ENCODE results near the gene B9D2. TPM values are rescaled to one million over a fixed set of nuclear protein-coding genes. Genes with fewer than 3 reads are reported as not detected.

B9D2 gene
- total RNA-seq, 6 experiments from 2014 or later: 1.7 to 4.4 (median 2.6) TPM

DNA sequence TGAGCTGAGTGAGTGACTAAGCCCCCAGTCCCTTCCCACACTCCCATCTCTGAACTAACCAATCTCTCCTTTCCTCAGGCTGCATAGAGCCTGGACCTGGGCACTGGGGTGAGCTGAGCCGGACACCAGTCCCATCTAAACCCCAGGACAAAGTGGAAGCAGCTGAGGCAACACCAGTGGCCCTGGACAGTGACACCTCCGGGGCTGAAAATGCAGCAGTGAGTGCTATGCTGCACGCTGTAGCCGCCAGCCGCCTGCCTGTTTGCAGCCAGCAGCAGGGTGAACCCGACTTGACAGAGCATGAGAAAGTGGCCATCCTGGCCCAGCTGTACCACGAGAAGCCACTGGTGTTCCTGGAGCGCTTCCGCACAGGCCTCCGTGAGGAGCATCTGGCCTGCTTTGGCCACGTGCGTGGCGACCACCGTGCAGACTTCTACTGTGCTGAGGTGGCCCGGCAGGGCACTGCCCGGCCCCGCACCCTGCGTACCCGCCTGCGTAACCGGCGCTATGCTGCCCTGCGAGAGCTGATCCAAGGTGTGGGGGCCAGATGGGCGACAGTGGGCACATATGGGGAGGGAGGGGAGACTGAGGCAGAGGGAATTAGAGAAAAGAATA lies 47.5 kb downstream of the B9D2 start:
- ATAC-seq (no peak), DNase-seq (peak in 1 of 3 donors; percentile 43)
- Histone ChIP-seq H3K4me3 (no peak overlapping the region), H3K27me3 (no peaks in the 10 kb centered on the region), H3K9me3 (no peaks in the 10 kb centered on the region), H3K36me3 (peaks cover 11 to 37% (median 23%) of the 10 kb centered on the region in 4 donors), H3K4me1 (peaks cover 0 to 7% (median under 1%) of the 10 kb centered on the region in 4 donors), H3K27ac (no peak overlapping the region)
- WGBS (ENCODE audit: insufficient coverage, low coverage, low lambda C conversion rate, missing lambda C conversion rate): 91% methylated on average over 13 of the region's 24 CpGs
- intact Hi-C loops (cut with DNase I): no loop called here
- no peak for TF ChIP-seq POLR2A (IDR thresholded peaks at IDR 0.05)
- TF ChIP-seq, protein P1, sequence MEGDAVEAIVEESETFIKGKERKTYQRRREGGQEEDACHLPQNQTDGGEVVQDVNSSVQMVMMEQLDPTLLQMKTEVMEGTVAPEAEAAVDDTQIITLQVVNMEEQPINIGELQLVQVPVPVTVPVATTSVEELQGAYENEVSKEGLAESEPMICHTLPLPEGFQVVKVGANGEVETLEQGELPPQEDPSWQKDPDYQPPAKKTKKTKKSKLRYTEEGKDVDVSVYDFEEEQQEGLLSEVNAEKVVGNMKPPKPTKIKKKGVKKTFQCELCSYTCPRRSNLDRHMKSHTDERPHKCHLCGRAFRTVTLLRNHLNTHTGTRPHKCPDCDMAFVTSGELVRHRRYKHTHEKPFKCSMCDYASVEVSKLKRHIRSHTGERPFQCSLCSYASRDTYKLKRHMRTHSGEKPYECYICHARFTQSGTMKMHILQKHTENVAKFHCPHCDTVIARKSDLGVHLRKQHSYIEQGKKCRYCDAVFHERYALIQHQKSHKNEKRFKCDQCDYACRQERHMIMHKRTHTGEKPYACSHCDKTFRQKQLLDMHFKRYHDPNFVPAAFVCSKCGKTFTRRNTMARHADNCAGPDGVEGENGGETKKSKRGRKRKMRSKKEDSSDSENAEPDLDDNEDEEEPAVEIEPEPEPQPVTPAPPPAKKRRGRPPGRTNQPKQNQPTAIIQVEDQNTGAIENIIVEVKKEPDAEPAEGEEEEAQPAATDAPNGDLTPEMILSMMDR (IDR thresholded peaks at IDR 0.05): no peak

DNA sequence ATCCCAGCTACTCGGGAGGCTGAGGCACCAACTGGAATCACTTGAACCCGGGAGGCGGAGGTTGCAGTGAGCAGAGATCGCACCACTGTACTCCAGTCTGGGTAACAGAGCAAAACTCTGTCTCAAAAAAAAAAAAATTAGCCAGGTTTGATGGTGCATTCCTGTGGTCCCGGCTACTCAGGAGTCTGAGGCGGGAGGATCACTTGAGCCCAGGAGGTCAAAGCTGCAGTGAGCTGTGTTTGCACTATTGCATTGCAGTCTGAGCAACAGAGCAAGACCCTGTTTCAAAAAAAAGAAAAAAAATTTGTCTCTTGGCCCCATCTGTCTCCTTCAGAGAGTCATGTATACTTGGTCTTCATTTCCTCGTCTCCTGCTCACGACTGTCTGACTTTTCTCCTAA lies 52.3 kb downstream of the B9D2 start:
- DNase-seq (no peak), ATAC-seq (no peak)
- Histone ChIP-seq H3K9me3 (no peaks in the 10 kb centered on the region), H3K36me3 (peaks cover 3 to 19% (median 13%) of the 10 kb centered on the region in 4 donors), H3K4me1 (peaks cover 0 to 27% (median 13%) of the 10 kb centered on the region in 4 donors), H3K4me3 (no peak overlapping the region), H3K27ac (no peak overlapping the region), H3K27me3 (no peaks in the 10 kb centered on the region)
- intact Hi-C loops (cut with DNase I): no loop called here
- 75% methylated on average over 5 of the region's 8 CpGs for WGBS (ENCODE audit: insufficient coverage, low coverage, low lambda C conversion rate, missing lambda C conversion rate)
- no peak for TF ChIP-seq POLR2A (IDR thresholded peaks at IDR 0.05)
- TF ChIP-seq, protein P1 (IDR thresholded peaks at IDR 0.05): no peak

DNA sequence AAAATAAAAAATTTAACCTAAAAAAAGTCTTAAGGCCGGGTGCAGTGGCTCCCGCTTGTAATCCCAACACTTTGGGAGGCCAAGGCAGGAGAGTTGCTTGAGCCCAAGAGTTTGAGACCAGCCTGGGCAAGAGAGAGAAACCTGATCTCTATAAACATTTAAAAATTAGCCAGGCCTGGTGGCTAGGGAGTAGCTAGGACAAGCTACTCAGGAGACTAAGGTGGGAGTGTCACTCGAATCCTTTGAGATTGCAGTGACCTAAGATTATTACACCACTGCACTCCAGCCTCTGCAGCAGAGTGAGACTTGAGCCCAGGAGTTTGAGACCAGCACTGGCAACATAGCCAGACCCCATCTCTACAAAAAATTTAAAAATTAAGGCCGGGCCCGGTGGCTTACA lies 52.9 kb downstream of the B9D2 start:
- Histone ChIP-seq H3K4me3 (peak overlapping the region; percentile 69 to 97 (median 90)), H3K36me3 (peaks cover 0 to 19% (median 10%) of the 10 kb centered on the region in 4 donors), H3K9me3 (no peaks in the 10 kb centered on the region), H3K4me1 (peaks cover 0 to 27% (median 13%) of the 10 kb centered on the region in 4 donors), H3K27me3 (no peaks in the 10 kb centered on the region), H3K27ac (peak overlapping the region in 1 of 3 donors; percentile 98)
- 58% methylated on average over 5 of the region's 5 CpGs for WGBS (ENCODE audit: insufficient coverage, low coverage, low lambda C conversion rate, missing lambda C conversion rate)
- DNase-seq: no peak
- ATAC-seq: no peak
- intact Hi-C loops (cut with DNase I): no loop called here
- TF ChIP-seq, protein P1 (IDR thresholded peaks at IDR 0.05): no peak
- TF ChIP-seq POLR2A (IDR thresholded peaks at IDR 0.05): no peak

DNA sequence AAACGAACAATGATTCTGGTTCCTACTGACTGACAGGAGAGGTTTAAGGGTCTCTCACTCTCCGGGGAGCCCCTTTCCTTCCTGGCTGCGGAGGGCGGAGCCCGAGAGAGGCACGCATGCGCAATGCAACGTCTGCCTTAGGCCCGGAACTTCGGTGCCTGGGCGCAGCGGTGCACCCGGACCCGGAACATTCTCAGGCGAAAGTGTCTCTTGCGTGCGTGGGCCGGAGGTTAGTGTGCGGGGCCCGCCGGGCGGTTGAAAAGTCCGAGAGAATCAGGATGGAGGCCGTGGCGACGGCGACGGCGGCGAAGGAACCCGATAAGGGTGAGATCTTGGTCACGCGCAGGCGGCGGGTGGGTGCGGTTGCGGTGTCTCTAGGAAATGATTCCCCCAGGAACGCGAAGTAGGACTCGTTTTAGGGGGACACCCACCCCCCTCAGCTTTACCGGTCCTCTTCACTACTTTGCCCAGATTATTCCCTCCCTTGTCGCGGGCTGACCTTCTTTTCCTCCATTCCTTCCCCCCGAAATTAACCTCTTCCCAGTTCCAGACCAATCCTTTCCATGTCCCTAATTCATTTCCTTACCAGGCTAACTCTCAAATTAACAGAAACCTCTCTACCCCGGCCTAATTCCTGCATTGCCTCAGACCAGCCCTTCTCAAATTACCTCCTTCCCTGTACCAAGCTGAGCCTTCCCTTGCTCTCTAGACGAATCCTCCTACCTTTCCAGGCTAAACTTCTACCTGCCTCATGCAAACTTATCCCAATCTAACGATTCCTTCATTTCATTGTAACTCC lies 53.7 kb downstream of the B9D2 start, which contains the start of gene CCDC97:
CCDC97 (plus strand) TSS at position 140 of the 799 bp plus-strand sequence; CDS start at position 279, 139 bp downstream.
- Histone ChIP-seq H3K36me3 (peaks cover 0 to 27% (median 15%) of the 10 kb centered on the region in 4 donors), H3K4me3 (peak within 1 kb of the TSS; percentile 69 to 97 (median 90)), H3K27ac (peak within 1 kb of the TSS; percentile 91 to 98 (median 97)), H3K4me1 (peaks cover 0 to 27% (median 13%) of the 10 kb centered on the region in 4 donors), H3K9me3 (no peaks in the 10 kb centered on the region), H3K27me3 (no peaks in the 10 kb centered on the region)
- under 1% methylated on average over 22 of the region's 47 CpGs for WGBS (ENCODE audit: insufficient coverage, low coverage, low lambda C conversion rate, missing lambda C conversion rate)
- DNase-seq (peak; percentile 89 to 90 (median 90)), ATAC-seq (peak; percentile 83 to 88 (median 85))
- TF ChIP-seq POLR2A (IDR thresholded peaks at IDR 0.05): peak; percentile 71
- TF ChIP-seq, protein P1 (IDR thresholded peaks at IDR 0.05): no peak
- intact Hi-C loops (cut with DNase I): no loop called here
